HepG2 (cell line): ENCODE results near the gene NFKBIA. TPM values are rescaled to one million over a fixed set of nuclear protein-coding genes. Genes with fewer than 3 reads are reported as not detected.

ENCODE experiments used
- ADNP ChIP-seq: sonication (generic); formaldehyde crosslinking; IDR thresholded peaks from 2 replicates; pipeline ENCODE4 v1.4.0; 2020; ENCODE audit warnings: missing genetic modification reagents
- ARHGAP35 ChIP-seq: sonication (generic); formaldehyde crosslinking; IDR thresholded peaks from 2 replicates; pipeline ENCODE4 v1.9.0; 2022; ENCODE audit warnings: mild to moderate bottlenecking, inconsistent platforms, moderate library complexity, missing genetic modification reagents, borderline replicate concordance
- FLYWCH1 ChIP-seq: sonication (generic); formaldehyde crosslinking; IDR thresholded peaks from 2 replicates; pipeline ENCODE4 v1.8.1; 2023; ENCODE audit warnings: mild to moderate bottlenecking, missing genetic modification reagents
- HOXA3 ChIP-seq: sonication (generic); formaldehyde crosslinking; IDR thresholded peaks from 2 replicates; pipeline ENCODE4 v1.5.0; 2020; ENCODE audit warnings: missing genetic modification reagents
- IRX3 ChIP-seq: sonication (generic); formaldehyde crosslinking; IDR thresholded peaks from 2 replicates; pipeline ENCODE4 v1.8.1; 2023; ENCODE audit warnings: mild to moderate bottlenecking, low read depth, missing genetic modification reagents, borderline replicate concordance
- MAFG ChIP-seq: sonication (generic); formaldehyde crosslinking; IDR thresholded peaks from 2 replicates; pipeline ENCODE4 v1.5.1; 2020; ENCODE audit warnings: mild to moderate bottlenecking, missing genetic modification reagents
- MEIS2 ChIP-seq: sonication (generic); formaldehyde crosslinking; IDR thresholded peaks from 2 replicates; pipeline ENCODE4 v1.9.0; 2021; ENCODE audit warnings: mild to moderate bottlenecking, missing genetic modification reagents
- NFIB ChIP-seq: sonication (generic); formaldehyde crosslinking; IDR thresholded peaks from 2 replicates; pipeline ENCODE4 v1.9.0; 2021; ENCODE audit warnings: missing genetic modification reagents, mild to moderate bottlenecking, borderline replicate concordance
- NR3C1 ChIP-seq: sonication (generic); formaldehyde crosslinking; IDR thresholded peaks from 2 replicates; pipeline ENCODE4 v1.4.0; 2020; ENCODE audit warnings: missing genetic modification reagents
- POLR2AphosphoS5 ChIP-seq: IDR thresholded peaks from 2 replicates; pipeline ENCODE4 v1.6.1; 2012; ENCODE audit warnings: low read depth, low read length
- SMC3 ChIP-seq: IDR thresholded peaks from 2 replicates; pipeline ENCODE4 v1.6.1; 2011; ENCODE audit warnings: low read length, improper control_type of control experiment
- TBX2 ChIP-seq: sonication (generic); formaldehyde crosslinking; IDR thresholded peaks from 2 replicates; pipeline ENCODE4 v1.5.0; 2020; ENCODE audit warnings: missing genetic modification reagents, mild to moderate bottlenecking, borderline replicate concordance
- ZBTB21 ChIP-seq: sonication (generic); formaldehyde crosslinking; IDR thresholded peaks from 2 replicates; pipeline ENCODE4 v1.4.0; 2020; ENCODE audit warnings: missing genetic modification reagents
- ZNF343 ChIP-seq: sonication (generic); formaldehyde crosslinking; IDR thresholded peaks from 2 replicates; pipeline ENCODE4 v1.4.0; 2020; ENCODE audit warnings: mild to moderate bottlenecking, missing genetic modification reagents
- ZNF382 ChIP-seq: sonication (generic); formaldehyde crosslinking; IDR thresholded peaks from 2 replicates; pipeline ENCODE4 v1.5.0; 2020; ENCODE audit warnings: missing genetic modification reagents, mild to moderate bottlenecking, borderline replicate concordance
- polyA plus RNA-seq, 8 experiments: library from polyadenylated mRNA; depleted of rRNA in 3 of 8; stranded (reverse) in 7 of 8; unstranded in 1 of 8; fragments of >200 nt; fragmentation: Illumina TruSeq in 4 of 8; extraction: Trizol in 4 of 8; gene quantifications; 2 replicates each; pipeline versions ENCODE4 v1.2.1 to v1.2.3, GENCODE V29; 2011 to 2016; ENCODE audit warnings: low read depth in 4 of 8, missing spikeins in 1 of 8, mixed read lengths in 1 of 8; ENCODE audit not compliant: insufficient read depth in 1 of 8
- total RNA-seq, 5 experiments: library from RNA; depleted of rRNA; stranded (reverse); fragments of >200 nt; fragmentation: Illumina TruSeq; extraction: Trizol; gene quantifications; 2 replicates each; pipeline ENCODE4 v1.2.3, GENCODE V29; 2016; ENCODE audit warnings: low read depth in 1 of 5
- TF ChIP-seq, protein P1 (sequence below): sonication (generic); formaldehyde crosslinking; IDR thresholded peaks from 2 replicates; pipeline ENCODE4 v1.4.0; 2020; ENCODE audit warnings: missing genetic modification reagents
- TF ChIP-seq, protein P2 (sequence below): sonication (generic); formaldehyde crosslinking; IDR thresholded peaks from 2 replicates; pipeline ENCODE4 v1.4.0; 2020; ENCODE audit warnings: missing genetic modification reagents
- TF ChIP-seq, protein P3 (sequence below): sonication (generic); formaldehyde crosslinking; IDR thresholded peaks from 2 replicates; pipeline ENCODE4 v1.8.0; 2022; ENCODE audit warnings: missing genetic modification reagents, mild to moderate bottlenecking, moderate library complexity, borderline replicate concordance
- TF ChIP-seq, protein P4 (sequence below): sonication (generic); formaldehyde crosslinking; IDR thresholded peaks from 2 replicates; pipeline ENCODE4 v1.8.0; 2022; ENCODE audit warnings: mild to moderate bottlenecking, missing genetic modification reagents, borderline replicate concordance
- TF ChIP-seq, protein P5 (sequence below): sonication (generic); formaldehyde crosslinking; IDR thresholded peaks from 2 replicates; pipeline ENCODE4 v1.4.0; 2020; ENCODE audit warnings: mild to moderate bottlenecking, missing genetic modification reagents

The NFKBIA gene
- total and polyA plus RNA-seq, 2 of the 13 experiments (the other 11 are each of a cell fraction or from before 2014, with no cell fraction given): 197 to 319 TPM

DNA sequence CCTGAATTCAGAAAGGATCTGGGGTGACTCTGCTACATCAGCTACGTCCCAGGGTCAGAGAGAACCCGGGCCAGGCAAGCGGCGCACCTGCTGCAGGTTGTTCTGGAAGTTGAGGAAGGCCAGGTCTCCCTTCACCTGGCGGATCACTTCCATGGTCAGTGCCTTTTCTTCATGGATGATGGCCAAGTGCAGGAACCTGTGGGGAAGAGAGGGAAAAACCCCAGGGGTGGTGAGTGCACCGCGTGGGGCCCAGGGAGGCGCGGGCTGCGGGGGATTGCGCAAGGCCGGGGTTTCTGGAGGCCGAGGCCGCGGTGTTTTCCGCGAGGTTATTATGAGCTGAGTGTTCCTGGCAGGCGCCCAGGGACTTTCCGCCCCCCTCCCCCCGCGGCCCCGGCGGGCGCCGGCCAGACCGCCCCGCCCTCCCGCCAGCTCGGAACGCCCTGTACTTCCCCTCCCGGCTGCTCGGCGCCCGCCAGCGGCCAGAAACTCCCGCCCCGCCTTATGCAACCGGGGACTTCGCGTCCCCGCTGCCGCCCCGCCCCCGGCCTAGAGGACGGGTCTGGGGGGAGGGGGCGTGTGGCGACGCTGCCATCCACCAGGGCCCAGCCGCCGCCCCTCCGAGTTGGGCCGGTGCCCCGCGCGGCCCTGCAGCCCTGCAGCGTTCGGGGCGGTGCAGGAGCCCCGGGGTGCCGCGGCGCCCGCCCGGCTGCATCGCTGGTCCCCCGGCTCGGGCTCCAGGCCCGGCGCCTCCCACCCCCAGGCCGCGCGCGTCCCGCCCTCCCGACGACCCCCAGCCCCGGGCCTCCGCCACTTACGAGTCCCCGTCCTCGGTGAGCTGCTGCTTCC, 723 bp downstream of the NFKBIA start (continued):
- TF ChIP-seq, protein P1, sequence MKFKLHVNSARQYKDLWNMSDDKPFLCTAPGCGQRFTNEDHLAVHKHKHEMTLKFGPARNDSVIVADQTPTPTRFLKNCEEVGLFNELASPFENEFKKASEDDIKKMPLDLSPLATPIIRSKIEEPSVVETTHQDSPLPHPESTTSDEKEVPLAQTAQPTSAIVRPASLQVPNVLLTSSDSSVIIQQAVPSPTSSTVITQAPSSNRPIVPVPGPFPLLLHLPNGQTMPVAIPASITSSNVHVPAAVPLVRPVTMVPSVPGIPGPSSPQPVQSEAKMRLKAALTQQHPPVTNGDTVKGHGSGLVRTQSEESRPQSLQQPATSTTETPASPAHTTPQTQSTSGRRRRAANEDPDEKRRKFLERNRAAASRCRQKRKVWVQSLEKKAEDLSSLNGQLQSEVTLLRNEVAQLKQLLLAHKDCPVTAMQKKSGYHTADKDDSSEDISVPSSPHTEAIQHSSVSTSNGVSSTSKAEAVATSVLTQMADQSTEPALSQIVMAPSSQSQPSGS (CRISPR knock-in tag): peak; percentile 98
- no peak for TF ChIP-seq NFIB (CRISPR knock-in tag)
- TF ChIP-seq IRX3 (CRISPR knock-in tag): peak; percentile 94; the same call in 1 of the 2 replicates
- TF ChIP-seq ARHGAP35 (CRISPR knock-in tag): peak; percentile 97
- TF ChIP-seq POLR2AphosphoS5: peak; percentile 23; the same call in 1 of the 2 replicates
- TF ChIP-seq SMC3: peak; percentile 46; the same call in 1 of the 2 replicates
- TF ChIP-seq, protein P2, sequence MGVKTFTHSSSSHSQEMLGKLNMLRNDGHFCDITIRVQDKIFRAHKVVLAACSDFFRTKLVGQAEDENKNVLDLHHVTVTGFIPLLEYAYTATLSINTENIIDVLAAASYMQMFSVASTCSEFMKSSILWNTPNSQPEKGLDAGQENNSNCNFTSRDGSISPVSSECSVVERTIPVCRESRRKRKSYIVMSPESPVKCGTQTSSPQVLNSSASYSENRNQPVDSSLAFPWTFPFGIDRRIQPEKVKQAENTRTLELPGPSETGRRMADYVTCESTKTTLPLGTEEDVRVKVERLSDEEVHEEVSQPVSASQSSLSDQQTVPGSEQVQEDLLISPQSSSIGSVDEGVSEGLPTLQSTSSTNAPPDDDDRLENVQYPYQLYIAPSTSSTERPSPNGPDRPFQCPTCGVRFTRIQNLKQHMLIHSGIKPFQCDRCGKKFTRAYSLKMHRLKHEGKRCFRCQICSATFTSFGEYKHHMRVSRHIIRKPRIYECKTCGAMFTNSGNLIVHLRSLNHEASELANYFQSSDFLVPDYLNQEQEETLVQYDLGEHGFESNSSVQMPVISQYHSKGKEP (CRISPR knock-in tag): peak; percentile 81; the same call in 1 of the 2 replicates
- peak; percentile 98 for TF ChIP-seq HOXA3 (CRISPR knock-in tag)
- no peak; the same call in 1 of the 2 replicates for TF ChIP-seq MAFG (CRISPR knock-in tag)
- peak; percentile 98 for TF ChIP-seq TBX2
- TF ChIP-seq NR3C1 (CRISPR knock-in tag): 0 out of 2 replicates have a peak, but pooled peaks have one; percentile 51
- no peak for TF ChIP-seq ZNF382
- TF ChIP-seq MEIS2: peak; percentile 95
- TF ChIP-seq ADNP: no peak
- TF ChIP-seq ZNF343: peak; percentile 96
- TF ChIP-seq, protein P3, sequence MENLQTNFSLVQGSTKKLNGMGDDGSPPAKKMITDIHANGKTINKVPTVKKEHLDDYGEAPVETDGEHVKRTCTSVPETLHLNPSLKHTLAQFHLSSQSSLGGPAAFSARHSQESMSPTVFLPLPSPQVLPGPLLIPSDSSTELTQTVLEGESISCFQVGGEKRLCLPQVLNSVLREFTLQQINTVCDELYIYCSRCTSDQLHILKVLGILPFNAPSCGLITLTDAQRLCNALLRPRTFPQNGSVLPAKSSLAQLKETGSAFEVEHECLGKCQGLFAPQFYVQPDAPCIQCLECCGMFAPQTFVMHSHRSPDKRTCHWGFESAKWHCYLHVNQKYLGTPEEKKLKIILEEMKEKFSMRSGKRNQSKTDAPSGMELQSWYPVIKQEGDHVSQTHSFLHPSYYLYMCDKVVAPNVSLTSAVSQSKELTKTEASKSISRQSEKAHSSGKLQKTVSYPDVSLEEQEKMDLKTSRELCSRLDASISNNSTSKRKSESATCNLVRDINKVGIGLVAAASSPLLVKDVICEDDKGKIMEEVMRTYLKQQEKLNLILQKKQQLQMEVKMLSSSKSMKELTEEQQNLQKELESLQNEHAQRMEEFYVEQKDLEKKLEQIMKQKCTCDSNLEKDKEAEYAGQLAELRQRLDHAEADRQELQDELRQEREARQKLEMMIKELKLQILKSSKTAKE (CRISPR knock-in tag): no peak
- TF ChIP-seq, protein P4, sequence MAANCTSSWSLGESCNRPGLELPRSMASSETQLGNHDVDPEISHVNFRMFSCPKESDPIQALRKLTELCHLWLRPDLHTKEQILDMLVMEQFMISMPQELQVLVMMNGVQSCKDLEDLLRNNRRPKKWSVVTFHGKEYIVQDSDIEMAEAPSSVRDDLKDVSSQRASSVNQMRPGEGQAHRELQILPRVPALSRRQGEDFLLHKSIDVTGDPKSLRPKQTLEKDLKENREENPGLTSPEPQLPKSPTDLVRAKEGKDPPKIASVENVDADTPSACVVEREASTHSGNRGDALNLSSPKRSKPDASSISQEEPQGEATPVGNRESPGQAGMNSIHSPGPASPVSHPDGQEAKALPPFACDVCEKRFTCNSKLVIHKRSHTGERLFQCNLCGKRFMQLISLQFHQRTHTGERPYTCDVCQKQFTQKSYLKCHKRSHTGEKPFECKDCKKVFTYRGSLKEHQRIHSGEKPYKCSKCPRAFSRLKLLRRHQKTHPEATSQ (CRISPR knock-in tag): peak; percentile 83; the same call in 1 of the 2 replicates
- TF ChIP-seq, protein P5, sequence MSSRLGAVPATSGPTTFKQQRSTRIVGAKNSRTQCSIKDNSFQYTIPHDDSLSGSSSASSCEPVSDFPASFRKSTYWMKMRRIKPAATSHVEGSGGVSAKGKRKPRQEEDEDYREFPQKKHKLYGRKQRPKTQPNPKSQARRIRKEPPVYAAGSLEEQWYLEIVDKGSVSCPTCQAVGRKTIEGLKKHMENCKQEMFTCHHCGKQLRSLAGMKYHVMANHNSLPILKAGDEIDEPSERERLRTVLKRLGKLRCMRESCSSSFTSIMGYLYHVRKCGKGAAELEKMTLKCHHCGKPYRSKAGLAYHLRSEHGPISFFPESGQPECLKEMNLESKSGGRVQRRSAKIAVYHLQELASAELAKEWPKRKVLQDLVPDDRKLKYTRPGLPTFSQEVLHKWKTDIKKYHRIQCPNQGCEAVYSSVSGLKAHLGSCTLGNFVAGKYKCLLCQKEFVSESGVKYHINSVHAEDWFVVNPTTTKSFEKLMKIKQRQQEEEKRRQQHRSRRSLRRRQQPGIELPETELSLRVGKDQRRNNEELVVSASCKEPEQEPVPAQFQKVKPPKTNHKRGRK: peak; percentile 85; the same call in 1 of the 2 replicates
- peak; percentile 95 for TF ChIP-seq FLYWCH1
- peak; percentile 63 for TF ChIP-seq ZBTB21 (CRISPR knock-in tag)
